ENCODE data around the gene CTIF. TPM values are rescaled to one million over a fixed set of nuclear protein-coding genes. Genes with fewer than 3 reads are reported as not detected.
"Not testable (repeated sequence)": the region's sequence is repeated elsewhere in the genome, so short reads cannot be mapped to it uniquely, and the experiment has no call there.

Gene CTIF
- total RNA-seq, 2 experiments from 2014 or later: 6.3 to 6.9 TPM

DNA sequence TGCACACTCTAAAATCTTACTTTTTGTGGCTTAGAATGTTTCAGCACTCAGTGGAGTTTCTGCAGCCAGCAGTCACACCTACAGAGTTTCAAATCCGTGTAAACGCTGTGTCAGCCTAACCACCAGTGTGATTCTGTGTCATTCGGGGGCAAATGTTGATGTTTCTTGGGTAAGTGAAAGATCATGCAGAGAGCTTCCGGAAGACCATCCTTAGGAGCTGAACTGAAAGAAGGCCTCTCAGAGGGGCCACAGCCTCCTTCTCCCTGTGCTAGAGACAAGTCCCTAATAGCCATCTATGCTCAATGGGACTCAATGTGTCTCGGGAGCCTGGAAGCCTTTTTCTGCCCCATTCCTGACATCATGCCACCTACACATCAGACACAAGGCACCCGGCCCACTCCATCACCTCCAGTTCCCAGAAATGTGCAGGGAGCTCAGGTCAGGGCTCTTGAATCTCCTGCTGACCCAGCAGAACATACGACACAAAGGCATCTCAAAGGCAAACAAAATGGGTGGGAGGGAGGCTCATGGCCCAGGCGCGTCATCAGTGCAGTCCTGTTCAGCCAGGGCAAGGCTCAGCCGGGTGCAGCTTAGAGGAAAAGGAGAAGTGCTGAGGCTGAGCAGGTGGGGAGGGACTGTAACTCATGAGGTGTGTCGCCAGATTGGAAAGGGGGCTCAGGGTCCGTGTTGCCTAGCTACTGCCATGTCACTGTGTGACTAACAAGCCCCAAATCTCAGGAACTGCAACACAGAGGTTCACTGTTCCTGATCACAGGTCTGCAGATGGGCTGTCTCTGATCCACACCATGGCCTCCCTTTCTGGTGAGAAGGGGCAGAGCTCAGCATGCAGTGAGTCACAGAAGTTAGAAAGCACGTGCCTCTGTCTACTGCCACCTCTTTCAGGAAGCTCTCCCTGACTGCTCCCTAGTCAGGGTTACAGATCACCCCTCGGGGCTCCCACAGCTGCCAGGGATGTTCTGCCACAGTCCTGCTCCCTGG is 329.9 kb downstream of the CTIF start:
- ChIA-PET CTCF (interaction anchor here (0.8 to 1.3 kb wide), 4 partner anchors 25 to 63 kb away, joined by 3 to 8 read pairs (median 4); no protein-coding TSS in a partner anchor), POLR2A (interaction anchor here (0.5 to 1.7 kb wide), 7 partner anchors 13 to 1173 kb away, joined by 3 to 9 read pairs (median 3); no protein-coding TSS in a partner anchor)

DNA sequence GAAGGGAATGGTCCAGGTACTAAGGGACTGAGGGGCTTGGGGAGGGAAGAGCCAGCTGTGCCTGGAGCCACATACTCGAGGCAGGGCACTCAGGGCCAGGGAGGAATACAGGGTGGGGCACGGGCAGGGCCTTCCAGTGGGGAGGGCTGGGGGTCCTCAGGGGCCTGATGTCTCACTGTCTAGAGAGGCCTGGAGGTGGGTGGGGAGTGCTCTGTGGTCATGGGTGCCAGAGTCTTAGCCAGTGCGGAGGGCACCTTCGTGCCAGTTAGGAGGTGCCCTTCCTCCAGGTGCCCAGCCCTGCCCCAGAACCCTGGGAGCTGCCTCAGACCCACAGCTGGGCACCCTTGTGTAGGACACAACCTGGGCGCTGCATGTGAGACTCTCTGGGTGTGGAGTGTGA is 330.8 kb downstream of the CTIF start:
- ChIA-PET POLR2A (interaction anchor here (0.5 to 1.7 kb wide), 5 partner anchors 33 to 1172 kb away, joined by 3 to 7 read pairs (median 3); no protein-coding TSS in a partner anchor), CTCF (interaction anchor here (0.8 to 1.3 kb wide), 3 partner anchors 26 to 55 kb away, joined by 3 to 8 read pairs (median 4); no protein-coding TSS in a partner anchor)

DNA sequence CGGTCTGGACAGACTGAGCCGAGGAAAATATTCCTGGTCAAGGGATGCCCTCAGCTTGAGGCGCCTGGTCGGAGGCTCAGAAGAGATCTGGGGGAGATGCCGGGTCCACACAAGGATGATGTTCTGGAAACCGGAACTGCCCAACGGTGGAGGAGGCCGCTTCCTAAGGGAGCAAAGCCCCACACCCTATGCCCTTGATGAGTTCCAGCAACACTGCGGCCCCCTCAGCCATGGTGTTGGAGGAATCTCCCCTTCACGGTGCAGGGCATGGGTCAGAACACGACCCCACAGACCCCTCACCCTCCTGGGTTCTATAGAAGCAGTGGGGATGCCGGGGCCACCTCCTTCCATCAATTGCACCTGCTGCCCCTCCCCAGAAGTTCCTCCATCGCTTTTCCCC is 332.1 kb downstream of the CTIF start:
- CTCF ChIA-PET, POLR2A ChIA-PET: not testable (repeated sequence)

DNA sequence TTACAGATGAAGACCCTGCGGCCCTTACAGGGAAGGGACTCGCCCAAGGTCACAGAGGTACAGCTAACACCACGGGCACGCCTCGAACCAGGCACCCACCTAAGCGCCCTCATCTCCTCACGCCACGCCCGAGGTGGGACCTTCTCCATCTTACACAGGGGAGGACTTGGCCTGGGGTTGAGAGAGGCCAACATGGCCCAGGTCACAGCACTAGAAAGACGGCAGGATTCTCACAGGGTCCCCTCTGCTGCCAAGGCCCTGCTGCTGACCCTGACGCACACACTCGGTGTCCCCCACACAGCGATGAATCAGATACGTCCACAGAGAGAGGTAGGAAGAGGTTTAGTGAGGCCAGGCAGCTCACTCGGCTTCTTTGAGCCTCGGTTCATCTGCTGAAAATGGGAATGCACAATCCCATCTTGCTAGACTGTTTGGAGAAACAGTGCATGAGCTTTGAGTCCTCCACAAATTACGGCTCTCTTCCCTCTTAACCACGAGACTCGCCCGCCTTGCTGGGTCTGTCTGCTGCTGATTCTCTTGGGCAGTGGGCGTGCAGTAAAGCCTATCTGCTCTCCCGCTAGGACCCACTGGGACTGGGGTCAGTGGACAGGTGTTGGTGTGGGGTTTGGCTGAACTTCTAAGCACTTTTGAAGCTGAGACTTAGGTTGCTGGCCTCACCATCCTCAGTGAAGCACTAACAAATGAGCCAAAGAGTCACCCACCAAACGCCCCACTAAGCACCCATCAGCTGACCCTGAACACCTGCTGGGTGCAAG is 332.7 kb downstream of the CTIF start:
- CTCF ChIA-PET: no interaction called here
- POLR2A ChIA-PET: no interaction called here

DNA sequence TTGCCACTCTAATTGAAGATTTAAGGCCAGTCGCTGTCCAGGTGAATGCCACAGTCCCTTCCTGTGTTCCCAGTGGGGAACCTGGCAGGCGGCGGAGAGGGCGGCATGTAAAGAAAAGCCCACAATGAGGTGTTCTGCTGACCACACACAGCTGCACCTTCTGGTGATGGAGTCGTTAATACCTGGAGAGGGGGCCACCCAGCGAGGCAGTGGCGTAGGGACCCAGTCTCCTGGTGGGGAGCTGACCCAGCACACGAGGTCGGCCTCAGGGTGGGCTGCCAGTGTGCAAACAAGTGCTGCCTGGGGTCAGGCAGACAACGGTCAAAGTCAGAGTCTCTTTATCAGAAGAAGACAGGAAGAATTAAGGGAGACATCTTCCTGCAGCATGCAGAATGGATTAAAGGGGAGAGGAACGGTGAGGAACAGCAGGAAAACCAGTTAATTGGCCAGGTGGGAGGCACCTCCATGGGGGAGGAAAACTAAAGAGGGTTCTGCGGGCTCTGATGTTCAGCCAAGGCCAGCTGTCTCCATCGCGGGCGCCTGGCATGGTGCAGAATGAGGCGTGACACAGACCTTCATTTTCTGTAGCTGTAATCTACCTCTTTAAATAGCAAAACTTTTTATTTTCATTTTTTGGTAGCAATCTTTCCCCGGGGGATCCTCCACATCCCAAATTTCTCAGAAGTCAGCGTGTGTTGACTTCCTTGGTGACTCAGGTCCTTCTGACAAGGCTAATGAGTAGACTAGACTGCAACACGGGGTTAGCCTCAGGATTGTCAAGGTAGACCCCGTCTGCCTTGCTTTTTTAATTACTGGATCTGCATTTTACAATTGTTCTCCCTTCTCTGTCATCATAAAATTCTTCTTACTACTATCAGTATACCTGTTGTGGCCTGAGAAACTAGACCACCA is 333.7 kb downstream of the CTIF start:
- POLR2A ChIA-PET: no interaction called here
- CTCF ChIA-PET: interaction anchor here (0.6 kb wide), 1 partner anchor 306 kb away, joined by 3 read pairs; no protein-coding TSS in a partner anchor

DNA sequence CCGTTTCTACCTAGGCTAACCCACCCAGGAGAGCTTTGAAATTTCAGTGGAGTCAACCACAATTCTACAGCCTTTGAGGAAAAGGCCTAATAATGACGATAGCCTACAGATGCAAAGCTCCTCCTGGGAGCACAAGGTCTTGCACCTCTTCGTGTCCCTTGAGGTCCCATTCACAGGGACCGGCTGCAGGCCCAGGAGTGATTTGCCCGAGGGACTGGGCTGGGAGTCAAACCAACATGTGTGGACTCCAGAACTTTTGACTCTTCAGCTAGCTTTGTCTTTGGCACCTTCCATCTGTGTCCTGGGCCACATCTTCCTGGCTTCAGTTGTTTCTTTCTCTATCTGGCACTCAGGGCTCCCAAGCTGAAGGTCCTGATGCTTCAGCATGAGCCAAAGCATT is 335.4 kb downstream of the CTIF start:
- POLR2A ChIA-PET: no interaction called here
- CTCF ChIA-PET: no interaction called here

DNA sequence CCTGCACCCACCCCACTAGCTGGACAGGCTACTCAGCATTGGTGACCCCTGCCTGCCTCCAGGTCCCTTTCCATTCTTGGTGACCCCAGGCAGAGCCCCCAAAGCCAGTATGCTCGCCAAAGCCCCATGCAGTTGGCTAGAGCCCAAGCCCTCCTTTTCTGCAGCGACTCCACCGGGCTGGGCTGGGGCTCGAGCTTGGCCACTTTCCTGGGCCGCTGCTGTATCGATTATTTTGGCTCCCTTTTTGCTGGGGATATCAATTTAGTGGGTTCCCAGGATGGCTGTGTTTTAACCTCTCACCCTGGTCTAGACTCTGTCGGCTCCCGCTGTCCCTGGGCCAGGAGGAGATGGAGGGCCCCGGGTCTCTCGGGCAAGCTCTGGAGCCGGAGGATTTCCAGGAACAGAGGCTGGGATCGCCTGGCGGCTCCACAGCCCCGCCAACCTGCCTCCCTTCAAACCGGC is 335.9 kb downstream of the CTIF start:
- ChIA-PET POLR2A (no interaction called here), CTCF (no interaction called here)

DNA sequence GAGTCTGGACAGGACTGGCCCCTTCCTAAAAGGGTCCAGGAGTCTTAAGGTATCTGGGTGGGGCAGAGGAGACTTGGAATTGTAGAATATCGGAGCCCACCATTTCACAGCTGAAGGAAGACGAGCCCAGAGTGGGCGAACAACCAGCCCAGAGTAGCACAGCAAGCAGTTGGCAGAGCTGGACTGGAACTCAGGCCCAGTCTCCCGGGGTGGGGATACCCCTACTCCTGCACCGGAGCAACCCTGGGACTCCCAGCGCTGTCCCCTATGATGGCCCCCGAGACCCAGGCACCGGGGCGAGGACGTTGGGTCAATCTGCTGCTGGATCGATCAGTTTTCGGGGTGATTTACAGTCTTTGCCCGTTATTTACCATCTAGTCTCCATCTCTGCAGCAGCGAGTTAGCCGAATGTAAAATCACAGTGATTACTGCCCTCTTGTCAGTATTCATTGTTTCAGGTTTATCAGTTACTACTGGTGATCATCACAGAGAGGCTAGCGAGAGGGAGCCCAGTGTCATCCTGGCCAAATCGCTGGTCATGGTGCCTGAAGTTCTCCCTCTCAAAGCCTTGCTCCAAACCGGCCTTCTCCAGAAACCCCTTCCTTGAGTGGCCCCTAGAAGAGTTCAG is 336.6 kb downstream of the CTIF start:
- ChIA-PET CTCF (no interaction called here), POLR2A (no interaction called here)

DNA sequence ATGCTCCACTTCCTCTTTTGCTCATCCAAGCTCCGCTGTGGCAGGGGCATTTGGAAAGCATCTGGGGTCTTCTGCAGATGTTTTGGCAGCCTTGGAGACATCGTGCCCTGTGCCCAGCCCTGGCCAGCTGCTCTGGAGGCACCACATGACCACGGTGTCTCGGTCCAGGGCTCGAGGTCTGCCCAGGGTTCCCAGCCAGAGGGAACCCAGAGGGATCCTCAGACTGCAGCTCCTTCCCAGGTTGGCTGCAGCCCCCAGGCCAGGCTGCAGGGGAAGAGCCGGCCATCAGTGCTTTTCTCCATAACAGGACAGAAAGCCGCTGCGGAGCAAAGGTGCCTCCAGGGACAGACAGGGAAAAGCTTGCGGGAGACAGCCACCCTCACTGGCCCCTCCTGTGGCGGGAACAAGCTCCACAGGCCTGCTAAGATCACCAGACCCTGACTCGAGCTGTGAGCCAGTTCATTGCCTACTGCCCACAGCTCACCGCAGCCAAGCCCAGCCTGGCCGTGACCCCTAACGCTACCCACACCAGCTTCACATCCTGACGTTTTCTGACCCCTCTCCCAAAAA is 337.2 kb downstream of the CTIF start:
- POLR2A ChIA-PET: no interaction called here
- CTCF ChIA-PET: no interaction called here

DNA sequence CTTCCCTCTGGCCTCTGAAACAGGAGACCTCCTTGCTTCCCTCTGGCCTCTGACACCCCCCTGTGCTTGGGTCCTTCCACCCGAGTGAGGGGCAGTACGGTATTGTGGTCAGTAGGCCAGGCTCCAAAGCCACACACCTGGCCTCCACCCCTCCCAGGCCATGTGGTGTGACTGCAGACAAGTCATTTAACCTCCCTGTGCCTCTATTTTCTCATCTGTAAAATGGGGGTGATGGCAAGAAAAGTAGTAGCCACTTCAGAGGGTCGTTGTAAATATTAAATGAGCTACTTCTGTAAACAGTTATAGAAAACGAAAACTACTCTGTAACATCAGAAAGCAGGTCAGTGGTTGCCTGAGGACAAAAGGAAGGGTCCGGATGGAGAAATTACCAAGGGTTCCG is 337.8 kb downstream of the CTIF start:
- ChIA-PET POLR2A (no interaction called here), CTCF (no interaction called here)

DNA sequence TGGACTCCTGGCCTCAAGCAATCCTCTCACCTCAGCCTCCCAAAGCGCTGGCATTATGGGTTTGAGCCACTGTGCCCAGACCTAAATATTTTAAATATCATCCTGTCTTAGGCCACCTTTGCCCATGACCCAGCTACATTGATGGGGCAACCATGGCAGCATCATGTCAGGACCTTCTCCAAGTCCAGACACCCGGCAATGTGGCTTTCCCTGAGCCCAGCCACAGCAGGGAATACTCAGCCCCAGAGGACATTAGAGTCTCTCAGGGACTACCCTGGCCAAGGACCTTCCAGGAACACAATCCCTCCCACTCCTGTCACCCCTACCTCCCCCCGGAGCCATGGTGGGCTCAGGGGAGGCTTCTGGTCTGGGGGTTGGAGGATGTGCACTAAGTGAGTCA is 339.1 kb downstream of the CTIF start:
- ChIA-PET CTCF (no interaction called here), POLR2A (no interaction called here)

DNA sequence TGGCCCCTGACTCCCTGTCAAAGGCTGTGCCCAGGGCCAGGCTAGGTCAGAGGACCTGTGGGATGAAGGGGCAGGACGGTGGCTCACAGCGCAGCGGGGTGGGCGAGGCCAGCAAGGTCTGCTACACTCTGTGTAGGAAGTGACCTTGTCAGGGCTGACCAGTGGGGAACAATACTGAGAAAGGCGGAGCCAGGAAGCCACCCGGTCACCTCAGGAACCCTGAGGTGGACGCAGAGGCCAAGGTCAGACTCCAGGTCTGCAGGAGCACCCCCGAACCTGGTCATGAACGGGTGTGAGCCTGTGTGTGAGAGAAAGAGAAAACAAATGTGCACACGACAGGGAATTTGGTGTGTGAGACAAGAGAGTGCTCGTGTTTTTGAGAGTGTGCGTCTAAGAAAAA is 339.6 kb downstream of the CTIF start:
- POLR2A ChIA-PET: no interaction called here
- CTCF ChIA-PET: no interaction called here

DNA sequence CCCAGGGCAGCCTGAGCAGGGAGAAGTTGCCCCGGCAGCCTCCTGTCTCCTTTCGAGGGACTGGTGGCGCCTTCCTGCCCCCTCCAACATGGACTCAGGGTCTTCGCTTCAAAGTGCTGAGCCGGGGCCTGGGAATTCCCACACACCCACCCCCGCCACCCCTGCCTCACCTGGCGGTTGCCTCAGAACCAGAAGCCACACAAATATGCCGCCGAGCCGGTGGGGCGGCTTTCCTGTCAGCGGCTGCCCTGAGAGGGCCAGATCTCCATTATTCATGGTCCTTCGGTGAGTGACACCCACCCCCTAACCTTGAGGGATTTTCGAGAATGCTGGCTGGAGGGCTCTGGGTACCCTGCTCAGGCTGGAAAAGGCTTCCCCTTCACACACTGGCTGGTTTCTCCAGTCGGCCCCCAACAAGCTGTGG is 340.2 kb downstream of the CTIF start:
- ChIA-PET POLR2A (no interaction called here), CTCF (interaction anchor here (0.6 kb wide), 1 partner anchor 541 kb away, joined by 3 read pairs; no protein-coding TSS in a partner anchor)

DNA sequence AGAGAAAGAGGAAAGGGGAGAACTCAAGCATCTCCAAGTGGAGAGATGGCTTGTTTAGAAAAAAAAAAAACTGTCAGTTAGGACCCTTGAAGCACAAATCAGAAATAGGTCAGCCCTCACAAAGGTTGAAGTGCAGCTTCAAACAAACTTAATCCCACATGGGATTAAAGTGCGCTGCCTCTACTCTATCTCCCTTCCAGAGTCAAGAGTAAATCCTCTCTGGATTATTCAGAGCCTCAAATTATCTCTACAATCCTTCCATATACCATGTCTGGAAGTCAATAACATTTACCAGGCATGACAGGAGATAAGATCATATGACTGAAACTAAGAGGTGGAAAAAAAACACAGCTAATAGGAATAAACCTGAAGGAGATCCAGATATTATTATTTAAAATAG is 342.1 kb downstream of the CTIF start:
- ChIA-PET CTCF (no interaction called here), POLR2A (interaction anchor here (0.7 kb wide), 1 partner anchor 596 kb away, joined by 4 read pairs; no protein-coding TSS in a partner anchor)

DNA sequence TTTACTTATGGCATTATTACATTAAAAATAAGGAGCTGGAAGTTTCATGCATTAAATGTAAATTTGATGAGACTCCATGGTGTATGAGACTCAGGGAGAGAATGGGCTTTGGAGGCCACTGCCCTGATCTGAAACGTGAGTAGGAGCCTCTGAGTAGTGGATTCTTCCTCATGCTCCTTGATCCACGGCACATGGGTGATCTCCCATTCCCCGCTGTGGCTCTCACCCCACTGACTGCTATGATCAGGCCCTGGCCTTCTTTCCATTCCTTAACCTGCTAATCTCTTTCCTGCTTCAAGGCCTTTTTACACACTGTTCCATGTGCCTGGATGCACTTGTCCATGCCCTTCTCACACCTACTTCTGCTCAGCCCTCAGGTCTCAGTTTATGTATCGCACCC is 343.5 kb downstream of the CTIF start:
- CTCF ChIA-PET: interaction anchor here (0.9 kb wide), 1 partner anchor 56 kb away, joined by 3 read pairs; no protein-coding TSS in a partner anchor
- POLR2A ChIA-PET: no interaction called here

DNA sequence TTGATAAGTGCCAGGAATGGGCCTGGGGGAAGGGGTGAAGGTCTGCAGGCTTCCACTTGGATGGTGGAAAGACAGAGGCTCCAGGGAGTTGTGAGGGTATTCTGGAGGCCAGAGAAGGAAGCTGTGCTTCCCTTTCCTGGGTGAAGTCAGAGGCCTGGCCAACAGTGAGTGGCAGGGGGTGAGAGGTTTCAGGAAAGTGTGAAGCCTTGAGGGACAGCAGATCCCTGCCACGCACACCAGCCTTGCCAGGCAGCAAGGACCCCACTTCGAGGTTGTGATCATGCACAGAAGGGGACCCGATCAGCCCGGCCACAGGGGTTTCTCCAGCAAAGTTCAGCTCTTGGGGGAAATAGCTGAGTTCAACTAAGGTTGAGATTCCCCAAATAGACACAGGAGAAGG is 345.5 kb downstream of the CTIF start:
- CTCF ChIA-PET: no interaction called here

DNA sequence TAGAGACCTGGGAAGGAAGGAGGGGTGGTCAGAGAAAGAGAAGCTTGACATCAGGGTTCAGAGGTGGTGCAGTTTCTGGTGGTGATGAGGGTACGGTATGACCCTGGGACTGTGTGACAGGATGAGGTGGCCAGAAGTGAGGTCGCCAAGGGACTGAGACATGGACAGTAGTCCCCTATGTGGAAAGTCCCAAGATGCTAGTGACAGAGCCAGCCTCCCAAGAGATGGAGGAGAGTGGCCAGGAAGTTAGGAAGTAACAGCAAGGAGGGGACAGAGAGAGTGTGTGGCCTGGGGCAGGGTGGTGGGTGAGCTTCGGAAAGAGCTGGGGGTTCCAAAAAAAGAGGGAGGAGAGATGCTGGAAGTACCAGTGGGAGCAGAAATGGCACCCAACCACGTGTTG is 345.9 kb downstream of the CTIF start:
- POLR2A ChIA-PET: no interaction called here
- CTCF ChIA-PET: no interaction called here

More for the DNA sequence above, 345.5 kb downstream of the CTIF start:
- POLR2A ChIA-PET: no interaction called here

DNA sequence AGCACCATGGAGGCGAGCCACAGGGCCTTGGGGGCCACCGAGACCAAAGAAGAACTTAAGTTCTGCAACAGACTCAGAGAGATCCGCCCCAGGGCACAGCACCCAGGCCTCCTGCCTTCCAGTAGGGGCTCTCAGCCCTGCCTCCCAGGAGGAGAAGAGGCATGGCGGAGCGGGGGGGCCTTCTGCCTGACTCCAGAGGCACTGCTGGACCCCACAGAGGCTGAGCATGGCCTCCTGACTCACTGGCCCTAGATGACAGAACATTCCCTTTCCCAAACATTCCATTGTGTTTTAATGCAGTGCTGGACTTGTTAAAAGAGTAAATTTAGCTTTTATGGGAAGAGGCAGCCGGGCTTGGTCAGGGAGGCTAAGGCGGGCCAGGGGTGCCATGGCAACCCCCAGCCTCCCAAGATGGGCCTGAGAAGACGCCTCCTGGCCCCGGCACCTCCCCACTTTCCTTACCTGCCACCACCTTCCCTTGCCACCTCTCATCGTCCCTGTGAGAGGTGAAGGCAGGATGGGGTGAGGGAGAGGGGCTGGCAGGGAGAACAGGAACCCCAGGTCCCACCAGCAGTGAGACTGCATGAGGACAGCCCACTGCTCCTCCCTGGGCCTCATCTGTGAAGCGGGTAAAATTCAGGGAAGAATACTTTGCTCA is 346.6 kb downstream of the CTIF start:
- ChIA-PET CTCF (no interaction called here), POLR2A (no interaction called here)

Measured in activated CD8-positive, alpha-beta memory T cell treated with anti-CD3 and anti-CD28 coated beads for 36 hours (primary cell).